ENCODE data around the gene HNF4A.

The HNF4A gene

GRCh38 chr20:44442298-44443070 is 87.0 kb downstream of the HNF4A start:
- DNase-seq (ENCODE audit: low read depth in 4 of 4, low spot score in 1 of 4): no peak

GRCh38 chr20:44445742-44446710 is 90.5 kb downstream of the HNF4A start:
- DNase-seq (ENCODE audit: low read depth in 4 of 4, low spot score in 1 of 4): no peak

GRCh38 chr20:44447827-44448419 is 92.4 kb downstream of the HNF4A start:
- no peak for DNase-seq (ENCODE audit: low read depth in 4 of 4, low spot score in 1 of 4)

- no peak for DNase-seq (ENCODE audit: low read depth in 4 of 4, low spot score in 1 of 4)
Observed at GRCh38 chr20:44448753-44449546, 93.5 kb downstream of the HNF4A start.

- no peak for DNase-seq (ENCODE audit: low read depth in 4 of 4, low spot score in 1 of 4)
Observed at GRCh38 chr20:44449864-44450263, 94.4 kb downstream of the HNF4A start.

- no peak for DNase-seq (ENCODE audit: low read depth in 4 of 4, low spot score in 1 of 4)
Observed at GRCh38 chr20:44450281-44450889, 94.9 kb downstream of the HNF4A start.

GRCh38 chr20:44450903-44451450 is 95.5 kb downstream of the HNF4A start:
- DNase-seq (ENCODE audit: low read depth in 4 of 4, low spot score in 1 of 4): no peak

GRCh38 chr20:44454306-44454963 is 98.9 kb downstream of the HNF4A start:
- DNase-seq (ENCODE audit: low read depth in 4 of 4, low spot score in 1 of 4): no peak

GRCh38 chr20:44455126-44455525 is 99.6 kb downstream of the HNF4A start:
- DNase-seq (ENCODE audit: low read depth in 4 of 4, low spot score in 1 of 4): no peak

GRCh38 chr20:44456611-44457010 is 101.1 kb downstream of the HNF4A start:
- DNase-seq (ENCODE audit: low read depth in 4 of 4, low spot score in 1 of 4): no peak

- DNase-seq (ENCODE audit: low read depth in 4 of 4, low spot score in 1 of 4): no peak
Observed at GRCh38 chr20:44457016-44457415, 101.5 kb downstream of the HNF4A start.

- DNase-seq (ENCODE audit: low read depth in 4 of 4, low spot score in 1 of 4): no peak
Observed at GRCh38 chr20:44459271-44459670, 103.8 kb downstream of the HNF4A start.

GRCh38 chr20:44460795-44461141 is 105.3 kb downstream of the HNF4A start:
- DNase-seq (ENCODE audit: low read depth in 4 of 4, low spot score in 1 of 4): no peak

GRCh38 chr20:44461142-44461802 is 105.8 kb downstream of the HNF4A start:
- no peak for DNase-seq (ENCODE audit: low read depth in 4 of 4, low spot score in 1 of 4)

GRCh38 chr20:44461803-44462174 is 106.3 kb downstream of the HNF4A start:
- DNase-seq (ENCODE audit: low read depth in 4 of 4, low spot score in 1 of 4): no peak

GRCh38 chr20:44463466-44463865 is 108.0 kb downstream of the HNF4A start:
- no peak for DNase-seq (ENCODE audit: low read depth in 4 of 4, low spot score in 1 of 4)

GRCh38 chr20:44464514-44464913 is 109.0 kb downstream of the HNF4A start:
- DNase-seq (ENCODE audit: low read depth in 4 of 4, low spot score in 1 of 4): no peak

GRCh38 chr20:44465001-44465560 is 109.6 kb downstream of the HNF4A start:
- no peak for DNase-seq (ENCODE audit: low read depth in 4 of 4, low spot score in 1 of 4)

- DNase-seq (ENCODE audit: low read depth in 4 of 4, low spot score in 1 of 4): no peak
Observed at GRCh38 chr20:44467289-44467883, 111.9 kb downstream of the HNF4A start.

Data from stimulated activated CD4-positive, alpha-beta T cell treated with anti-CD3 and anti-CD28 coated beads, Interleukin-1b, Interleukin-23, amount 100 ng/mL, for 24 hours (primary cell).